Osteoblast (primary cell): ENCODE results near the gene RNF13. TPM values are rescaled to one million over a fixed set of nuclear protein-coding genes. Genes with fewer than 3 reads are reported as not detected.

Source experiments
- DNase-seq: peaks from one replicate; pipeline ENCODE4 v3.0.0; 2011; ENCODE audit warnings: low spot score, mixed read lengths; ENCODE audit not compliant: insufficient read length; ENCODE audit errors: missing footprints
- H2AFZ ChIP-seq: 2 replicates; pipeline ENCODE4 v1.6.0; 2011; ENCODE audit warnings: mild to moderate bottlenecking, low read length
- H3K27ac ChIP-seq: 2 replicates; pipeline ENCODE4 v1.5.1; 2011; ENCODE audit warnings: mild to moderate bottlenecking, low read depth, low read length, moderate library complexity
- H3K27me3 ChIP-seq: 2 replicates; pipeline ENCODE4 v1.6.0; 2012; ENCODE audit warnings: mild to moderate bottlenecking, control low read depth, inconsistent platforms, low read length, moderate library complexity; ENCODE audit not compliant: insufficient read depth
- H3K36me3 ChIP-seq: 2 replicates; pipeline ENCODE4 v1.5.1; 2011; ENCODE audit warnings: mild to moderate bottlenecking, low read length, control low read depth, moderate library complexity; ENCODE audit not compliant: insufficient read depth
- H3K4me1 ChIP-seq: 2 replicates; pipeline ENCODE4 v1.5.1; 2011; ENCODE audit warnings: mild to moderate bottlenecking, low read length, control low read depth, moderate library complexity; ENCODE audit not compliant: insufficient read depth
- H3K4me2 ChIP-seq: 2 replicates; pipeline ENCODE4 v1.6.0; 2011; ENCODE audit warnings: mild to moderate bottlenecking, low read length; ENCODE audit not compliant: insufficient read depth
- H3K4me3 ChIP-seq: fragments of 200-600 bp; sonication (generic); 3 replicates; pipeline ENCODE4 v1.5.1; 2012; ENCODE audit warnings: mild to moderate bottlenecking, low read length, inconsistent platforms; ENCODE audit not compliant: insufficient read depth
- H3K79me2 ChIP-seq: 2 replicates; pipeline ENCODE4 v1.6.0; 2012; ENCODE audit warnings: mild to moderate bottlenecking, low read length, control low read depth, inconsistent platforms; ENCODE audit not compliant: insufficient read depth
- H3K9me3 ChIP-seq: 2 replicates; pipeline ENCODE4 v1.5.1; 2011; ENCODE audit warnings: low read depth, low read length, control low read depth
- H4K20me1 ChIP-seq: 2 replicates; pipeline ENCODE4 v1.6.0; 2012; ENCODE audit warnings: mild to moderate bottlenecking, low read length, control low read depth; ENCODE audit not compliant: insufficient read depth
- CTCF ChIP-seq: IDR thresholded peaks from 2 replicates; pipeline ENCODE4 v1.5.1; 2011; ENCODE audit warnings: mild to moderate bottlenecking, low read depth, low read length, moderate library complexity; ENCODE audit errors: extremely low read depth
- total RNA-seq: library from RNA; depleted of rRNA; stranded (reverse); fragments of >200 nt; gene quantifications from 2 replicates; pipeline ENCODE4 v1.2.3, GENCODE V29; 2012

RNF13 gene
- total RNA-seq, 1 donor = 86.1 TPM

- TF ChIP-seq CTCF = no peak
- H3K4me1 ChIP-seq = peaks cover 63% of the 10 kb centered on the region
- H3K79me2 ChIP-seq = peaks cover 82% of the 10 kb centered on the region
- peaks cover 18% of the 10 kb centered on the region for H3K36me3 ChIP-seq
- no peaks in the 10 kb centered on the region for H3K9me3 ChIP-seq
- H3K27me3 ChIP-seq = no peaks in the 10 kb centered on the region
- peak; percentile 43 for DNase-seq
- H2AFZ ChIP-seq = no peak overlapping the region
- H3K27ac ChIP-seq = peak overlapping the region; percentile 35
- H3K4me2 ChIP-seq = no peak overlapping the region
- peaks cover 45% of the 10 kb centered on the region for H4K20me1 ChIP-seq
- no peak overlapping the region for H3K4me3 ChIP-seq
Observed at GRCh38 chr3:149964291-149964690, 151.3 kb downstream of the RNF13 start.

GRCh38 chr3:149965278-149965677, 152.3 kb downstream of the RNF13 start:
- no peaks in the 10 kb centered on the region for H3K27me3 ChIP-seq
- no peak overlapping the region for H3K4me2 ChIP-seq
- H4K20me1 ChIP-seq = peaks cover 45% of the 10 kb centered on the region
- peaks cover 18% of the 10 kb centered on the region for H3K36me3 ChIP-seq
- no peak overlapping the region for H3K4me3 ChIP-seq
- H3K9me3 ChIP-seq = no peaks in the 10 kb centered on the region
- peaks cover 92% of the 10 kb centered on the region for H3K79me2 ChIP-seq
- H3K4me1 ChIP-seq = peaks cover 59% of the 10 kb centered on the region
- no peak overlapping the region for H3K27ac ChIP-seq
- TF ChIP-seq CTCF = no peak
- DNase-seq = no peak
- H2AFZ ChIP-seq = no peak overlapping the region

GRCh38 chr3:149967086-149967685, 154.2 kb downstream of the RNF13 start:
- Histone ChIP-seq H3K36me3 (peaks cover 13% of the 10 kb centered on the region), H3K27ac (no peak overlapping the region), H2AFZ (no peak overlapping the region), H3K79me2 (peaks cover 85% of the 10 kb centered on the region), H4K20me1 (peaks cover 45% of the 10 kb centered on the region), H3K9me3 (no peaks in the 10 kb centered on the region), H3K4me3 (no peak overlapping the region), H3K4me1 (peaks cover 65% of the 10 kb centered on the region), H3K27me3 (no peaks in the 10 kb centered on the region), H3K4me2 (peak overlapping the region; percentile 99)
- TF ChIP-seq CTCF = peak; percentile 56
- DNase-seq = peak; percentile 38

- Histone ChIP-seq H2AFZ (no peak overlapping the region), H3K27ac (peak overlapping the region; percentile 98), H3K9me3 (no peaks in the 10 kb centered on the region), H3K36me3 (peaks cover 13% of the 10 kb centered on the region), H3K4me3 (peak overlapping the region; percentile 88), H4K20me1 (peaks cover 45% of the 10 kb centered on the region), H3K27me3 (no peaks in the 10 kb centered on the region), H3K4me2 (peak overlapping the region; percentile 99), H3K4me1 (peaks cover 68% of the 10 kb centered on the region), H3K79me2 (peaks cover 77% of the 10 kb centered on the region)
- TF ChIP-seq CTCF = no peak
- peak; percentile 27 for DNase-seq
Observed at GRCh38 chr3:149968216-149968615, 155.2 kb downstream of the RNF13 start.
